Activated naive CD4-positive, alpha-beta T cell treated with anti-CD3 and anti-CD28 coated beads, Interleukin-2, amount 10 ng/mL, durations not matched to agents 7 days and 5 days (primary cell): ENCODE data around the gene EIF3K.

Experiments used
- CTCF ChIA-PET: fragments of 350-600 bp; sonication (Branson Sonifier 250); formaldehyde crosslinking; loops from one replicate; lab custom pipeline; 2021; ENCODE audit warnings: antibody characterized with exemption; lab: Charles Lee
- DNase-seq: peaks from one replicate; pipeline ENCODE4 v3.0.0-alpha.2; 2020
- H3K27ac Mint-ChIP-seq: one replicate; pipeline ENCODE4 v1.8.0; 2021; ENCODE audit warnings: mild to moderate bottlenecking, moderate library complexity, mixed read lengths
- H3K27me3 Mint-ChIP-seq: one replicate; pipeline ENCODE4 v1.8.0; 2021; ENCODE audit warnings: mild to moderate bottlenecking, mixed read lengths
- H3K36me3 Mint-ChIP-seq: one replicate; pipeline ENCODE4 v1.8.0; 2021; ENCODE audit warnings: mixed read lengths
- H3K4me1 Mint-ChIP-seq: one replicate; pipeline ENCODE4 v1.8.0; 2021; ENCODE audit warnings: mixed read lengths
- H3K4me3 Mint-ChIP-seq: one replicate; pipeline ENCODE4 v1.8.0; 2021; ENCODE audit warnings: mild to moderate bottlenecking, moderate library complexity, mixed read lengths
- H3K9me3 Mint-ChIP-seq: one replicate; pipeline ENCODE4 v1.8.0; 2021; ENCODE audit warnings: mixed read lengths

Gene EIF3K

GRCh38 chr19:38661996-38662395, 43.0 kb downstream of the EIF3K start:
- peaks cover 83% of the 10 kb centered on the region for H3K4me1 Mint-ChIP-seq
- H3K27ac Mint-ChIP-seq, result no peak overlapping the region
- peaks cover 33% of the 10 kb centered on the region for H3K36me3 Mint-ChIP-seq
- H3K4me3 Mint-ChIP-seq, result no peak overlapping the region
- H3K9me3 Mint-ChIP-seq, result no peaks in the 10 kb centered on the region
- CTCF ChIA-PET, result interaction anchor here (0.7 kb wide), 1 partner anchor 9 kb away, joined by 3 read pairs; no protein-coding TSS in a partner anchor
- no peak for DNase-seq
- no peaks in the 10 kb centered on the region for H3K27me3 Mint-ChIP-seq

- no peak overlapping the region for H3K27ac Mint-ChIP-seq
- no peaks in the 10 kb centered on the region for H3K27me3 Mint-ChIP-seq
- H3K9me3 Mint-ChIP-seq, result no peaks in the 10 kb centered on the region
- peaks cover 83% of the 10 kb centered on the region for H3K4me1 Mint-ChIP-seq
- no peak overlapping the region for H3K4me3 Mint-ChIP-seq
- DNase-seq, result no peak
- CTCF ChIA-PET, result interaction anchor here (0.7 kb wide), 1 partner anchor 8 kb away, joined by 3 read pairs; no protein-coding TSS in a partner anchor
- peaks cover 32% of the 10 kb centered on the region for H3K36me3 Mint-ChIP-seq
Measured at GRCh38 chr19:38662537-38663155, 43.7 kb downstream of the EIF3K start.

GRCh38 chr19:38663156-38663651, 44.2 kb downstream of the EIF3K start:
- Mint-ChIP-seq H3K36me3 (peaks cover 33% of the 10 kb centered on the region), H3K9me3 (no peaks in the 10 kb centered on the region), H3K4me1 (peaks cover 83% of the 10 kb centered on the region), H3K27me3 (no peaks in the 10 kb centered on the region), H3K4me3 (no peak overlapping the region), H3K27ac (no peak overlapping the region)
- CTCF ChIA-PET, result no interaction called here
- DNase-seq, result no peak

GRCh38 chr19:38663957-38664502, 45.0 kb downstream of the EIF3K start:
- Mint-ChIP-seq H3K9me3 (no peaks in the 10 kb centered on the region), H3K4me1 (peaks cover 83% of the 10 kb centered on the region), H3K36me3 (peaks cover 32% of the 10 kb centered on the region), H3K27ac (peak overlapping the region; percentile 9), H3K4me3 (no peak overlapping the region), H3K27me3 (no peaks in the 10 kb centered on the region)
- no peak for DNase-seq
- CTCF ChIA-PET, result interaction anchor here (0.6 kb wide), 1 partner anchor 446 kb away, joined by 3 read pairs; no protein-coding TSS in a partner anchor

- no peak for DNase-seq
- Mint-ChIP-seq H3K27me3 (no peaks in the 10 kb centered on the region), H3K9me3 (no peaks in the 10 kb centered on the region), H3K36me3 (peaks cover 36% of the 10 kb centered on the region), H3K27ac (no peak overlapping the region), H3K4me3 (no peak overlapping the region), H3K4me1 (peaks cover 84% of the 10 kb centered on the region)
- CTCF ChIA-PET, result interaction anchor here (0.6 kb wide), 1 partner anchor 445 kb away, joined by 3 read pairs; no protein-coding TSS in a partner anchor
Measured at GRCh38 chr19:38664503-38665211, 45.7 kb downstream of the EIF3K start.

GRCh38 chr19:38665219-38665931, 46.4 kb downstream of the EIF3K start:
- Mint-ChIP-seq H3K27me3 (no peaks in the 10 kb centered on the region), H3K9me3 (no peaks in the 10 kb centered on the region), H3K4me1 (peaks cover 85% of the 10 kb centered on the region), H3K4me3 (no peak overlapping the region), H3K36me3 (peaks cover 40% of the 10 kb centered on the region), H3K27ac (no peak overlapping the region)
- CTCF ChIA-PET, result interaction anchor here (1.3 kb wide), 1 partner anchor 9 kb away, joined by 3 read pairs; no protein-coding TSS in a partner anchor
- no peak for DNase-seq

GRCh38 chr19:38665950-38666662, 47.1 kb downstream of the EIF3K start:
- peaks cover 88% of the 10 kb centered on the region for H3K4me1 Mint-ChIP-seq
- no peaks in the 10 kb centered on the region for H3K27me3 Mint-ChIP-seq
- no peaks in the 10 kb centered on the region for H3K9me3 Mint-ChIP-seq
- no peak overlapping the region for H3K27ac Mint-ChIP-seq
- CTCF ChIA-PET, result interaction anchor here (0.8 to 1.5 kb wide), 3 partner anchors 9 to 264 kb away, joined by 3 to 5 read pairs (median 3); partner anchors contain the start of genes MRPS12 and SARS2
- H3K36me3 Mint-ChIP-seq, result peaks cover 37% of the 10 kb centered on the region
- DNase-seq, result no peak
- no peak overlapping the region for H3K4me3 Mint-ChIP-seq

GRCh38 chr19:38666663-38667511, 47.9 kb downstream of the EIF3K start:
- peaks cover 36% of the 10 kb centered on the region for H3K36me3 Mint-ChIP-seq
- CTCF ChIA-PET, result interaction anchor here (0.6 to 1.5 kb wide), 5 partner anchors 10 to 263 kb away, joined by 3 to 5 read pairs (median 3); partner anchors contain the start of genes MRPS12 and SARS2
- H3K27ac Mint-ChIP-seq, result peak overlapping the region; percentile 65
- H3K4me3 Mint-ChIP-seq, result no peak overlapping the region
- peaks cover 92% of the 10 kb centered on the region for H3K4me1 Mint-ChIP-seq
- H3K27me3 Mint-ChIP-seq, result no peaks in the 10 kb centered on the region
- H3K9me3 Mint-ChIP-seq, result no peaks in the 10 kb centered on the region
- peak; percentile 44 for DNase-seq

GRCh38 chr19:38667661-38668171, 48.7 kb downstream of the EIF3K start:
- Mint-ChIP-seq H3K27me3 (no peaks in the 10 kb centered on the region), H3K4me3 (no peak overlapping the region), H3K9me3 (no peaks in the 10 kb centered on the region), H3K27ac (no peak overlapping the region), H3K36me3 (peaks cover 34% of the 10 kb centered on the region), H3K4me1 (peaks cover 87% of the 10 kb centered on the region)
- CTCF ChIA-PET, result interaction anchor here (0.7 to 1.5 kb wide), 2 partner anchors 63 to 262 kb away, joined by 3 to 5 read pairs; partner anchors contain the start of genes MRPS12 and SARS2
- DNase-seq, result no peak

- H3K4me3 Mint-ChIP-seq, result peak overlapping the region; percentile 26
- peaks cover 34% of the 10 kb centered on the region for H3K36me3 Mint-ChIP-seq
- peaks cover 82% of the 10 kb centered on the region for H3K4me1 Mint-ChIP-seq
- CTCF ChIA-PET, result interaction anchor here (1.0 to 1.4 kb wide), 3 partner anchors 16 to 51 kb away, joined by 3 read pairs; partner anchors contain the start of gene EIF3K
- peak; percentile 59 for DNase-seq
- peak overlapping the region; percentile 24 for H3K27ac Mint-ChIP-seq
- H3K9me3 Mint-ChIP-seq, result no peaks in the 10 kb centered on the region
- no peaks in the 10 kb centered on the region for H3K27me3 Mint-ChIP-seq
Measured at GRCh38 chr19:38669552-38669951, 50.6 kb downstream of the EIF3K start.

- H3K27ac Mint-ChIP-seq, result no peak overlapping the region
- no peak overlapping the region for H3K4me3 Mint-ChIP-seq
- peaks cover 42% of the 10 kb centered on the region for H3K36me3 Mint-ChIP-seq
- CTCF ChIA-PET, result interaction anchor here (0.6 to 0.9 kb wide), 2 partner anchors 9 to 18 kb away, joined by 3 read pairs; no protein-coding TSS in a partner anchor
- DNase-seq, result no peak
- peaks cover 82% of the 10 kb centered on the region for H3K4me1 Mint-ChIP-seq
- no peaks in the 10 kb centered on the region for H3K9me3 Mint-ChIP-seq
- H3K27me3 Mint-ChIP-seq, result no peaks in the 10 kb centered on the region
Measured at GRCh38 chr19:38670921-38671398, 52.0 kb downstream of the EIF3K start.

GRCh38 chr19:38671654-38672053, 52.7 kb downstream of the EIF3K start:
- CTCF ChIA-PET, result no interaction called here
- H3K4me3 Mint-ChIP-seq, result no peak overlapping the region
- H3K4me1 Mint-ChIP-seq, result peaks cover 82% of the 10 kb centered on the region
- no peaks in the 10 kb centered on the region for H3K27me3 Mint-ChIP-seq
- no peaks in the 10 kb centered on the region for H3K9me3 Mint-ChIP-seq
- no peak for DNase-seq
- no peak overlapping the region for H3K27ac Mint-ChIP-seq
- H3K36me3 Mint-ChIP-seq, result peaks cover 42% of the 10 kb centered on the region
